Upper lobe of left lung (tissue), 6 donors: ENCODE data around the gene ZNF503. TPM values are rescaled to one million over a fixed set of nuclear protein-coding genes. Genes with fewer than 3 reads are reported as not detected.
A peak's percentile ranks its signal among the peaks of the same experiment; 100 is the strongest.

Experiments
- ATAC-seq, 2 donors: fragments of 200-7000 bp; cut with Tn5 transposase; one replicate each; pipeline ENCODE4 v1.9.1; 2022; ENCODE audit warnings: mild to moderate bottlenecking in 2 of 2, moderate library complexity in 2 of 2; ENCODE audit not compliant: low FRiP score in 2 of 2
- DNase-seq, 2 donors: peaks; one replicate each; pipeline ENCODE4 v3.0.0-alpha.2; 2019 to 2020
- H3K27ac ChIP-seq, 4 donors: fragments of 200-600 bp; sonication (generic); one replicate each; pipeline ENCODE4 v1.5.1; 2016 to 2019
- H3K27me3 ChIP-seq, 4 donors: fragments of 200-600 bp; sonication (generic); one replicate each; pipeline ENCODE4 v1.5.1; 2017 to 2019
- H3K36me3 ChIP-seq, 4 donors: fragments of 200-600 bp; sonication (generic); one replicate each; pipeline ENCODE4 v1.5.1; 2016 to 2019
- H3K4me1 ChIP-seq, 4 donors: fragments of 200-600 bp; sonication (generic); one replicate each; pipeline ENCODE4 v1.5.1; 2018 to 2019
- H3K4me3 ChIP-seq, 4 donors: fragments of 200-600 bp; sonication (generic); one replicate each; pipeline ENCODE4 v1.5.1; 2017 to 2019; ENCODE audit warnings: mild to moderate bottlenecking in 2 of 4, moderate library complexity in 1 of 4
- H3K9me3 ChIP-seq, 4 donors: fragments of 200-600 bp; sonication (generic); one replicate each; pipeline ENCODE4 v1.5.1; 2018 to 2019
- CTCF ChIP-seq, 6 experiments: fragments of 450-650 bp in 4 of 6; fragments of 200-600 bp in 2 of 6; sonication (generic) in 2 of 6; IDR thresholded peaks; one replicate each; pipeline ENCODE4 v1.5.1; 2016 to 2019; ENCODE audit warnings: antibody characterized with exemption in 6 of 6
- EP300 ChIP-seq, 4 donors: sonication (generic); formaldehyde crosslinking; IDR thresholded peaks; one replicate each; pipeline ENCODE4 v1.5.1; 2017; ENCODE audit warnings: antibody characterized with exemption in 4 of 4, control low read depth in 2 of 4
- POLR2A ChIP-seq, 4 donors: fragments of 450-650 bp; IDR thresholded peaks; one replicate each; pipeline ENCODE4 v1.5.1; 2016 to 2017; ENCODE audit warnings: antibody characterized with exemption in 4 of 4, mild to moderate bottlenecking in 2 of 4
- POLR2AphosphoS5 ChIP-seq, 2 donors: sonication (generic); formaldehyde crosslinking; IDR thresholded peaks; one replicate each; pipeline ENCODE4 v1.5.1; 2017; ENCODE audit warnings: antibody characterized with exemption in 2 of 2
- WGBS, 2 donors: methylation state at CpG; one replicate each; pipeline ENCODE4 v1.1.5; 2017 to 2018; 5-methylcytosine and 5-hydroxymethylcytosine counted together
- total RNA-seq, 6 donors: library from RNA; depleted of rRNA in 4 of 6; stranded (reverse); fragments of >200 nt in 4 of 6; gene quantifications; one replicate each; pipeline versions ENCODE4 v1.1.0 to v1.2.1, GENCODE V29; 2016 to 2021
- donor health status: DM: no; HTN: no; CAD: no; lungs with moderate emphysema.
- donor health status: DM: no; HTN: yes; CAD: no; lungs with severe emphysema.

Gene ZNF503
- total RNA-seq, 6 donors from 2014 or later = 15.0 to 44.6 (median 23.5) TPM

- H3K9me3 ChIP-seq = peaks cover 0 to 7% (median 3%) of the 10 kb centered on the region in 4 donors
- TF ChIP-seq POLR2A (IDR thresholded peaks at IDR 0.05) = no peak
- no peak for TF ChIP-seq POLR2AphosphoS5 (IDR thresholded peaks at IDR 0.05)
- no peak for TF ChIP-seq CTCF (IDR thresholded peaks at IDR 0.05)
- TF ChIP-seq EP300 (IDR thresholded peaks at IDR 0.05) = no peak
- peaks cover 3 to 10% (median 6%) of the 10 kb centered on the region in 4 donors for H3K4me1 ChIP-seq
- WGBS, 2 donors = 85 to 99% methylated on average over 4 to 6 of the region's 6 CpGs
- ATAC-seq = no peak
- no peak overlapping the region for H3K4me3 ChIP-seq
- no peak overlapping the region for H3K27ac ChIP-seq
- no peaks in the 10 kb centered on the region for H3K27me3 ChIP-seq
- H3K36me3 ChIP-seq = no peaks in the 10 kb centered on the region
- no peak for DNase-seq
Observed at GRCh38 chr10:75356484-75356883, 45.1 kb downstream of the ZNF503 start.

GRCh38 chr10:75355706-75356105, 45.9 kb downstream of the ZNF503 start:
- Histone ChIP-seq H3K27ac (no peak overlapping the region), H3K4me3 (no peak overlapping the region), H3K27me3 (no peaks in the 10 kb centered on the region), H3K36me3 (no peaks in the 10 kb centered on the region), H3K9me3 (peaks cover 0 to 7% (median 3%) of the 10 kb centered on the region in 4 donors), H3K4me1 (peaks cover 3 to 10% (median 6%) of the 10 kb centered on the region in 4 donors)
- ATAC-seq = no peak
- no peak for DNase-seq
- 71 to 100% methylated on average over 1 of the region's 1 CpG for WGBS, 2 donors
- no peak for TF ChIP-seq EP300 (IDR thresholded peaks at IDR 0.05)
- TF ChIP-seq POLR2A (IDR thresholded peaks at IDR 0.05) = no peak
- TF ChIP-seq CTCF (IDR thresholded peaks at IDR 0.05) = no peak
- no peak for TF ChIP-seq POLR2AphosphoS5 (IDR thresholded peaks at IDR 0.05)

- Histone ChIP-seq H3K4me3 (no peak overlapping the region), H3K4me1 (no peaks in the 10 kb centered on the region), H3K27me3 (no peaks in the 10 kb centered on the region), H3K36me3 (no peaks in the 10 kb centered on the region), H3K27ac (no peak overlapping the region), H3K9me3 (peaks cover 0 to 7% (median 3%) of the 10 kb centered on the region in 4 donors)
- TF ChIP-seq EP300 (IDR thresholded peaks at IDR 0.05) = no peak
- no peak for TF ChIP-seq CTCF (IDR thresholded peaks at IDR 0.05)
- no peak for TF ChIP-seq POLR2A (IDR thresholded peaks at IDR 0.05)
- no peak for TF ChIP-seq POLR2AphosphoS5 (IDR thresholded peaks at IDR 0.05)
- DNase-seq = peak in 1 of 2 donors; percentile 28
- no peak for ATAC-seq
- 58 to 71% methylated on average over 3 to 7 of the region's 7 CpGs for WGBS, 2 donors
Observed at GRCh38 chr10:75353183-75353582, 48.4 kb downstream of the ZNF503 start.

- Histone ChIP-seq H3K9me3 (peaks cover 0 to 7% (median 3%) of the 10 kb centered on the region in 4 donors), H3K36me3 (no peaks in the 10 kb centered on the region), H3K4me1 (no peaks in the 10 kb centered on the region), H3K27me3 (no peaks in the 10 kb centered on the region), H3K27ac (no peak overlapping the region), H3K4me3 (no peak overlapping the region)
- DNase-seq (no peak), ATAC-seq (peak in 1 of 2 donors; percentile 51)
- WGBS, 2 donors = 76 to 78% methylated on average over 5 of the region's 5 CpGs
- no peak for TF ChIP-seq POLR2AphosphoS5 (IDR thresholded peaks at IDR 0.05)
- no peak for TF ChIP-seq EP300 (IDR thresholded peaks at IDR 0.05)
- no peak for TF ChIP-seq POLR2A (IDR thresholded peaks at IDR 0.05)
- no peak for TF ChIP-seq CTCF (IDR thresholded peaks at IDR 0.05)
Observed at GRCh38 chr10:75352650-75353049, 48.9 kb downstream of the ZNF503 start.

GRCh38 chr10:75351637-75352036, 49.9 kb downstream of the ZNF503 start:
- TF ChIP-seq POLR2AphosphoS5 (IDR thresholded peaks at IDR 0.05) (no peak), POLR2A (IDR thresholded peaks at IDR 0.05) (no peak), EP300 (IDR thresholded peaks at IDR 0.05) (no peak), CTCF (IDR thresholded peaks at IDR 0.05) (no peak)
- Histone ChIP-seq H3K4me1 (no peaks in the 10 kb centered on the region), H3K9me3 (peaks cover 0 to 7% (median 3%) of the 10 kb centered on the region in 4 donors), H3K27ac (no peak overlapping the region), H3K27me3 (no peaks in the 10 kb centered on the region), H3K4me3 (no peak overlapping the region), H3K36me3 (no peaks in the 10 kb centered on the region)
- ATAC-seq (no peak), DNase-seq (no peak)
- WGBS, 2 donors = 95 to 100% methylated on average over 3 of the region's 3 CpGs
